ENCODE data around the gene GRM1.

GRCh38 chr6:146367061-146367460 lies 338.2 kb downstream of the GRM1 start:
- TF ChIP-seq CTCF (IDR thresholded peaks at IDR 0.05) (no peak), POLR2A (IDR thresholded peaks at IDR 0.05) (no peak)

All from esophagus squamous epithelium (tissue), 4 donors.